ENCODE results near the gene DISC1. TPM values are rescaled to one million over a fixed set of nuclear protein-coding genes. Genes with fewer than 3 reads are reported as not detected.
A peak's percentile ranks its signal among the peaks of the same experiment; 100 is the strongest.

DISC1 gene
- total RNA-seq, 1 experiment from 2014 or later = 6.3 TPM

DNA sequence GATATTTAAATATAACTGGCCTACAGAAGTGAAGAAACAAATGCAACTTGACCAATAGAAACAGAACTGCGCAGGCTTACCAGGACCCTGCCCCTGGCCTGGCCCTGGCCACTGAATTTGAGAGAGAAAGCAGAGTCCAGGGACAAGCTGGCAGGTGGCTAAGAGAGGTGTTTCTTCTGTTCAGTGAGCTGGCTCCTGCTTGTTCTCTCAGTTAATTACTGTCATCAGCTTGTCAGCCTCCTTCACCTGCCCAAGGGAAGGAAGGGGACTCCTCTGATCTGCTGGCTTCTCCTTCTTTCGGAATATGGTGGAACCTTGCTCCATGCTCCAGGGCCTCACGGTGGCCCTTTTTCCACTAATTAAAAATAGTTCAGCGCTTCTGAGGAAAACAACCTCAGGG, 388.4 kb downstream of the DISC1 start:
- Histone ChIP-seq H3K36me3 (replicated peaks; ENCODE audit: control insufficient read depth, insufficient read depth, low read length) (no peaks in the 10 kb centered on the region), H3K4me3 (ENCODE audit: insufficient read depth, low read depth, low read length) (no peak overlapping the region), H3K27me3 (ENCODE audit: control insufficient read depth, insufficient read depth, low read length) (no peaks in the 10 kb centered on the region)
- no peak for DNase-seq

DNA sequence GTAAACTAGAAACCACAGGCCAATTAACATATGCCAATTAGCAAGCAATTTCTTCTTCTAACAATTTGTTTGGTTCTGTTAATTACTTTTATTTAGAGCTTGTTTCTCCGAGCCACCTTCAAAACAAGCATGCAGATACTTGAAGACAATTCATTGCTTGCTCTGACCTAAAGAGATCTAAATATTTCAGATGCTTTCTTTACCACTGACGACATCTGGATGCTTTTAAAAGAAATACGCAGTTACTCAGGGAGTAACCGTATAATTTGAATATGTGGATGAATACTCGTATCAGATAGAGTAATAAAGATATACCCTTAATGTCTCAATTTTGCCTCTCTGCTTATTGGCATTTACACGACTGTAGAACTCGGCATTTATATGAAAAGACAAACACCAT, 390.0 kb downstream of the DISC1 start:
- Histone ChIP-seq H3K4me3 (ENCODE audit: insufficient read depth, low read depth, low read length) (no peak overlapping the region), H3K27me3 (ENCODE audit: control insufficient read depth, insufficient read depth, low read length) (no peaks in the 10 kb centered on the region), H3K36me3 (replicated peaks; ENCODE audit: control insufficient read depth, insufficient read depth, low read length) (no peaks in the 10 kb centered on the region)
- DNase-seq = no peak

DNA sequence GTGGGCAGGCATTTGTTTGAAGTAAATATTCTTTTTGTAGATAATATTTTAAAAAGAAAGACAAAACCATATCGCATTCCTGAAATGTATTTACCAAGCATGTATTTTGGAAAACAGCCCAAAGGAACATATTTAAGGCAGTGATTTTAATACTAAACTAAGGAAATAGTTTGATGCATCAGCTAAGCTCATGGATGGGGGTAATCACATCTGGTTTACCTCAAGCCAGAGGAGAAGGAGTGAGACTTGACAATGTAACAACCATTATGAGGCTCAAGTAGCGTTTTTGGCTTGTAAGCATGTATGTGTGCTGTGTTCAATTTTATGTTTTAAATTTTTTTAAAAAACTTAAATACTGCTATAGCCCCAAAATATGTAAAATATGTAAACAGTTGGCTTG, 390.5 kb downstream of the DISC1 start:
- DNase-seq = no peak
- H3K4me3 ChIP-seq (ENCODE audit: insufficient read depth, low read depth, low read length) = no peak overlapping the region
- no peaks in the 10 kb centered on the region for H3K36me3 ChIP-seq (replicated peaks; ENCODE audit: control insufficient read depth, insufficient read depth, low read length)
- H3K27me3 ChIP-seq (ENCODE audit: control insufficient read depth, insufficient read depth, low read length) = no peaks in the 10 kb centered on the region

DNA sequence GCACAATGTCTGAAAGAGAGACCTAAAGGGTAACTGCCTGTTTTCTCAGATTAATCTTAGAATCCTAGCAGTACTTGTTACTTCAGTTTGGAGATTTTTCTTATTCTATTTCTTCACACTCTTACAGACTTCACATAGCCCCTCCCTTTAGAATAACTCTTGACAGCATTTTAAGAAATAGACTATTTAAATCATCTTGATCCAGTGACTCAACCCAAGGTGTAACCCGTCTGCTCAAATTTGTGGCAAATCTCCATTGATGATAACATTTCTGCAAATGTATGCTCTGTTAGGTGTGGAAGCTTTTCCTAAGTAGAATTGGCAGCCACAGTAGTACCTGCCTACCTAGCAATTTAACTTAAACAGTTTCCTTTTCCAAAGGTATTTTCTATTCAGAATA, 391.2 kb downstream of the DISC1 start:
- H3K36me3 ChIP-seq (replicated peaks; ENCODE audit: control insufficient read depth, insufficient read depth, low read length) = no peaks in the 10 kb centered on the region
- H3K4me3 ChIP-seq (ENCODE audit: insufficient read depth, low read depth, low read length) = no peak overlapping the region
- DNase-seq = no peak
- H3K27me3 ChIP-seq (ENCODE audit: control insufficient read depth, insufficient read depth, low read length) = no peaks in the 10 kb centered on the region

DNA sequence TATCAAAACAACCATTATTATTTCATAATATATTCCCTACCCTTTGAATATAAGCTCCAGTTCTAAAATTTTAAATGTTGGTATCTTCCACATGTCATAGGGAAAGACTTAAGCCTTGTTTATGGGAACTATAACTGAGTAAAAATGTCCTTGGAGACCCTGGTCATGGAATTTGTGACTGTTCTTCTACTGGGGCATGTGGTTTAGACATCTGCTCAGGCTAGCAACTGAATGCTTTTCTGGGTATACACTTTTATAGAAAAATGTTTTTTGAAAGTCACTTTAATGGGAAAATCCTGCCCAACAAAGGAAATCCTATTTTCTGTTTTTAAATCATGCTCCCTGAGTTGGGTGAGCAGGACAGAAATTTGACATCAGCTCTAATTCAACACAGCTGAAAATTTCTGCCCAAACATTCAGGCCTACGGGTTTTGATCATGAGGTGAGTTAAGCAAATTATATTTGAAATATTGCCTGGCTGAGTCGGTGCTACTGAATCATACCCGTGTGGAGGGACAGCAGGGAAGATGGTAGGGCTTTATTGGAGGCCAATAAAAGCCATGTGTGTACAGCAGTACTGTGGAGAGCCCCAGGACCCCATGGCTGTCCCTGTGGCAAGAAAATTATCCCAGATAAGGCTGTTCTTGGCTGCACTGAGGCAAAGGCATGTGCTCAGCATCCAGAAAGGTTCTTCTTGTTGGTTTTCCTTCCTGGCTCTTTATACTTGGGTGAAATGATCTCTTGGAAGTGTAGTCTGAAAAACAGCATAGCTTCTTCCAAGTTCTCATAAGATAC, 391.8 kb downstream of the DISC1 start:
- no peaks in the 10 kb centered on the region for H3K36me3 ChIP-seq (replicated peaks; ENCODE audit: control insufficient read depth, insufficient read depth, low read length)
- no peaks in the 10 kb centered on the region for H3K27me3 ChIP-seq (ENCODE audit: control insufficient read depth, insufficient read depth, low read length)
- no peak overlapping the region for H3K4me3 ChIP-seq (ENCODE audit: insufficient read depth, low read depth, low read length)
- DNase-seq = no peak

DNA sequence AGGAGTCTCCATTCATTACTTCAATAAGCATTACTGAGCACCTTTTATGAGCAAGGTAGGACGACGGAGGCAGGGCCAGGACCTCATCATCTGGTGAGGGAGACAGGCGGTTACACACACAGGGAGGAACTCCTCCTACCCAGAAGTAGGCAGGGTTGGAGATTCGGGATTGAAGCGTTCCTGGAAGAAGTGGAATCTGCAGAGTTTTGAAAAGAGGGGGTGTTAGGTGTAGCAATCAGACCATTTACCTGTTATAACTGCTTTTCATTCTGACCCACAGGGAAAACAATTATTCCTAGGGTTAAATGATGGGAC, 392.4 kb downstream of the DISC1 start:
- H3K27me3 ChIP-seq (ENCODE audit: control insufficient read depth, insufficient read depth, low read length) = no peaks in the 10 kb centered on the region
- no peaks in the 10 kb centered on the region for H3K36me3 ChIP-seq (replicated peaks; ENCODE audit: control insufficient read depth, insufficient read depth, low read length)
- no peak overlapping the region for H3K4me3 ChIP-seq (ENCODE audit: insufficient read depth, low read depth, low read length)
- DNase-seq = no peak

DNA sequence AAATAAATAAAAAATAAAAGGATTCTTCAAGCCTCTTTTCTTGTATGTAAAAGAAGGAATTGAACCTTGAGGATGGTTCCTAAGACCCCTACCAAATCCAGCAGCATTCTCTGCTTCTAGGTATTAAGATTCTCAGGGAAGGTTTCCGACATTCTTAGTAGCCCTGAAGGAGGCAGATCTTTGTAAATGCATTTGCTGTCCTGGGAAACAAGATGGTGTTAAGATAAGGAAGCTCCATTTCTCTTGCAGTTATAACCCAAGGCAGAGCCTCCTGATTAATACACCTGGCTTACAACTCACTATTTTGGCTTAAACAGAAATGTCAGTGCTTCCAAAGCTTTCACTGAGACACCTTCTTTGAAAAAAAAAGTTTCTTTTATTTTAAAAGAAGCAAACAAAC, 393.8 kb downstream of the DISC1 start:
- no peaks in the 10 kb centered on the region for H3K27me3 ChIP-seq (ENCODE audit: control insufficient read depth, insufficient read depth, low read length)
- DNase-seq = no peak
- H3K4me3 ChIP-seq (ENCODE audit: insufficient read depth, low read depth, low read length) = no peak overlapping the region
- no peaks in the 10 kb centered on the region for H3K36me3 ChIP-seq (replicated peaks; ENCODE audit: control insufficient read depth, insufficient read depth, low read length)

DNA sequence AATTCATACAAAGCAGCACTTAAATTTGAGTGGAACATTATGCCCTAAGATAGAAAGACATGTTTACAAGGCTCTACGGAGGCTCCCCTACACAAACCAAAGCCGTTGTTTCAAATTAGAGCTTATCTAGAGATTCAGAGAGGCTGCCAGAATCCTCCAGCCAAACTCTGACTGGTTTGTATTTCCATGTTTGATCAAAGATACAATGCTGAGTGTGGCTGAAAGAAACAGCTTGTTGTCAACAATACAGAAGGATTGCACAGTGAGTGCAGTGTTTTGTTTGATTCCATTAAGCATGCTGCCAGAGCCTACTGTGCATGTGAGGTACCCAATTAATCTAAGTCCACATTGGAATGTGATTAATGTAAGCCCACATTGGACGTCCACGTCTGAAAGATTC, 402.7 kb downstream of the DISC1 start:
- Histone ChIP-seq H3K4me3 (ENCODE audit: insufficient read depth, low read depth, low read length) (no peak overlapping the region), H3K36me3 (replicated peaks; ENCODE audit: control insufficient read depth, insufficient read depth, low read length) (no peaks in the 10 kb centered on the region), H3K27me3 (ENCODE audit: control insufficient read depth, insufficient read depth, low read length) (no peaks in the 10 kb centered on the region)
- DNase-seq = no peak

DNA sequence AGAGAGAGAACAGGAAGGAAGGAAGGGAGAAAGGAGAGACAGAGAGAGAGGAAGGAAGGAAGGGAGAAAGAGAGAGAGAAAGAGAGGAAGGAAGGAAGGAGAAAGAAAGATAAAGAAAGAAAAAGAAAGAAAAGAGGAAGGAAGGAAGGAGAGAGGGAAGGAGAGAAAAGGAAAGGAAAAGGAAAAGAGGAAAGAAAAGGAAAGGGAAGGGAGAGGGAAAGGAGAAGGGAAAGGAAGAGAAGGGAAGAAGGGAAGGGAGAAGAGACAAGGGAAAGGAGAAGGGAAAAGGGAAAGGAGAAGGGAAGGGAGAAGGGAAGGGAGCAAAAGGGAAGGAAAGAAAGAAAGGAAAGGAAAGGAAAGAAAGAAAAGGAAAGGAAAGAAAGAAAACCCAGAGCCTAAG, 404.6 kb downstream of the DISC1 start:
- no peaks in the 10 kb centered on the region for H3K27me3 ChIP-seq (ENCODE audit: control insufficient read depth, insufficient read depth, low read length)
- H3K36me3 ChIP-seq (replicated peaks; ENCODE audit: control insufficient read depth, insufficient read depth, low read length) = no peaks in the 10 kb centered on the region
- H3K4me3 ChIP-seq (ENCODE audit: insufficient read depth, low read depth, low read length) = no peak overlapping the region
- no peak for DNase-seq

DNA sequence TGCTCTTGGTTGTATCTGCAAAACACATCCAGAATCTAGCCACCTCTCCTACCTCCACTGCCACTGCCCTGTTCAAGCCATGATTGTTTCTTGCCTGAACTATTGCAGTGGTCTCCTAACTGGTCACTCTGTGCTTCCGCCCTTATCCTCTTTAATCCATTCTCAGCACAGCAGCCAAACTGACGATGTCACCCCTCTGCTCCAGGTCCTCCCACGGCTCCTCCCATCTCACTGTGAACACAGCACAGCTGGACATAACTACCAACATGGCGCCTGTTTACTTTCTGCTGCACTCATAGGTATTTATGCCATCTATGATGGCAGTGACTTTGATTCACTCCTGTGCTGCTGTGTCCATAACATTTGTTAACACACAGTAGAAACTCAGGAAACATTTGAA, 406.7 kb downstream of the DISC1 start:
- DNase-seq = peak; percentile 43
- no peaks in the 10 kb centered on the region for H3K36me3 ChIP-seq (replicated peaks; ENCODE audit: control insufficient read depth, insufficient read depth, low read length)
- H3K27me3 ChIP-seq (ENCODE audit: control insufficient read depth, insufficient read depth, low read length) = no peaks in the 10 kb centered on the region
- no peak overlapping the region for H3K4me3 ChIP-seq (ENCODE audit: insufficient read depth, low read depth, low read length)

DNA sequence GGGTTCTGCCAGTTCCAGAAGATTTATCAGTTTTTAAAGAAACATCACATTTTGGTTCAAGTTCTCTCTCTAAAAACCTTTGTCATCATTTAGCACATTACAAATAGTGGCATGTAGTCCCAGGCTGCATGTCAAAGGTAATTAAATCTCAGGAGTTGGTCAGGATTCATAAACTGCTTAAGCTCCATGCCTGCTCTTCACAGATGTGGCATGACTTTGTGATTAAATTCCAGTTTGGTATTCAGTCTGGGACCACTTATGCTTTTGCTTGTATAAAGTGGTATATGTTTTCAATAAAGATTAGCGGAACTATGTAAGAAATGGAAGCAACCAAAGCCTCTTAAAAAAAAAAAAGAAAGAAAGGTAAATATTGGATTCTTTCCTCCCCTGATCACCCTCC, 408.0 kb downstream of the DISC1 start:
- DNase-seq = no peak
- no peaks in the 10 kb centered on the region for H3K27me3 ChIP-seq (ENCODE audit: control insufficient read depth, insufficient read depth, low read length)
- no peak overlapping the region for H3K4me3 ChIP-seq (ENCODE audit: insufficient read depth, low read depth, low read length)
- no peaks in the 10 kb centered on the region for H3K36me3 ChIP-seq (replicated peaks; ENCODE audit: control insufficient read depth, insufficient read depth, low read length)

DNA sequence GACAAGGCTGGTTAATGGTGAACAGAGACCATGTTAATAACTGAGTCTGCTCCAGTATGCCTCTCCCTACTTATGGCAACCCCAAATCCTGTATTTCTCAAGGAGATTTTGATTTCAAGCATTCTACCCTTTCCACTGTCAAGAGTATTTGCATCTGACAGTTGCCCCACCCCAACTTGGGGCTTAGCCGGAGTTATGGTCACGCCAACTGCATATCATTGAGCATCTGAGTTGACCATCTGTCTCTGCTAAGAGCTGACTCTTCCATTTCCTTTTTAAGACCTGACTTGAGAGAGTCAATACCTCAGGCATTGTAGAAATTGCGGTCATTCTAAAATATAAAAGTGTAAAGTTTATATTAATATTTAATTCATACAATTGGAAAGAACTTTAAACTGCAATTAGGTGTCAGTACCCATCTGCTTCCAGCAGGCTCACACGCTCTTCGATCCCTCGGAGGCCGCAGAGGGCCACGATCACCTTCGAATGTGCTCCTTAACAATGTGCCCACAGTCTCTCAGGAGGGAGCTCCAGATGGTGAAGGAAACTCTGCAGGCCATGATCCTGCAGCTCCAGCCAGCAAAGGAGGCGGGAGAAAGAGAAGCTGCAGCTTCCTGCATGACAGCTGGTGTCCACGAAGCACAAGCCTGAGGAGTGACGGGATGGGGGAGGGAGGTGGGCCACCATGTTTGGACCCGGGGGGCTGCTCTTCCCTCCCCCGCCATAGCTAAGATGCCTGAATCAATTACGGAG, 409.8 kb downstream of the DISC1 start:
- no peaks in the 10 kb centered on the region for H3K27me3 ChIP-seq (ENCODE audit: control insufficient read depth, insufficient read depth, low read length)
- peak; percentile 17 for DNase-seq
- H3K4me3 ChIP-seq (ENCODE audit: insufficient read depth, low read depth, low read length) = no peak overlapping the region
- no peaks in the 10 kb centered on the region for H3K36me3 ChIP-seq (replicated peaks; ENCODE audit: control insufficient read depth, insufficient read depth, low read length)

DNA sequence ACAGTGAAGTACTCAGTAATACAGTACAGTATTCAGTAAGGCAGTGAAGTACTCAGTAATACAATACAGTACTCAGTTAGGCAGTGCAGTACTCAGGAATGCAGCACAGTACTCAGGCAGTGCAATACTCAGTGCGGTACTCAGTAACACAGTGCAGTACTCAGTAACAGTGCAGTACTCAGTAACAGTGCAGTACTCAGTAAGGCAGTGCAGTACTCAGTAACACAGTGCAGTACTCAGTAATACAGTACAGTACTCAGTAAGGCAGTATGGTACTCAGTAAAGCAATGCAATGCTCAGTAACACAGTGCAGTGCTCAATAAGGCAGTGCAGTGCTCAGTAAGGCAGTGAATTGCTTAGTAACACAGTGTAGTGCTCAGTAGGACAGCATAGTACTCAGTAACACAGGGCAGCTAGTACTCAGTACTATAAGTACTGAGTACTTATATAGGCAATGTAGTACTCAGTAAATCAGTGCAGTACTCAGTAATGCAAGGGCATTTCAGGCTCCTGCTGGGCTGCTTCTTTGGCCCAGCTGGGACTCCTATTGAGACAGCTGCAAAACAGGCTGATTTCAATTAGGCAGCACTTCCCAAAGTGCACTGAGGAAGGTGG, 411.3 kb downstream of the DISC1 start:
- Histone ChIP-seq H3K4me3 (ENCODE audit: insufficient read depth, low read depth, low read length) (no peak overlapping the region), H3K36me3 (replicated peaks; ENCODE audit: control insufficient read depth, insufficient read depth, low read length) (no peaks in the 10 kb centered on the region)
- DNase-seq = no peak

DNA sequence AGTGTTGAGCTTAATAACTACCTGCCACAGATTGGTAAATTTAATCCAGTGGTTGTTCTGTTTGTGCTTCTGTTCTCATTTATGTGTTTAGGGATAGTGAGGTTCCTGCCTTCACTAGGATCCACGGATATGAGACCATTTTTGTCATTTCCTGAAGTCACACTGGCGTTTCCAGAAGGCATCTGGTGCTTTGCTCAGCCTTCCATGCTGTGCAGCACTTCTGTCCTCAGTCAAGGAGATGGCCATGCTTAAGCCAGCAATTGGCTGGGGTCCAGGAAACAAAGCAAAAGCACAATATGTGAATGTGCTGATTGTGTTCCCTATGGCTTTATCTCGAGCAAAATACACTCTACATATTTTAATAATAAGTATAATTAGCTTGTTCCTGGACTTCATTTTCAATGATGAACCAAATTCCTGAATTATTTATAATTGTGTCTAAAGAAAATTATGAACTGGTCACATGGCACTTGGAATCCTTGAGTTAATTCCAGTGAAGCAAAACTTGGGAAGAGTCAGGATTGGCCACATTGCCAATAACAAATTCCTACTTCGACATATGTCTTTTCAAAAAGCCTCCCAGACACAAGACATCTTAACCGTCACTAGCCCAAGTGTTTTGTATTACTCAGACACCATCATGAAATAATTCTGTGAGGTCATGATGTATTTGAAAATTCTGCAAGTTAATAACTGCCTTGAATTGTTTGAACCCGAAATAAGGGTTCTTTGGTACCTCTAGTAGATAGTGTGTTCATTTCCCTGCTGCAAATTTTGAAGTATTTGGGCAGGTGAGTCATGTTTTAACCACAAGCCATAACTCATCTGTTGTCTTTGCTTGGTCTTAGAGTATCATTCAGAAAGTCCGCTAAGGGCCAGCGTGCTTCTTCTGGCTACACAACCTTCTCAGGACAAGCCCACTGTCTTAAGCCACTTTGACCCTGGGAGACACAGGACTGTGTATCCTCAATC, 412.4 kb downstream of the DISC1 start:
- H3K27me3 ChIP-seq (ENCODE audit: control insufficient read depth, insufficient read depth, low read length) = no peaks in the 10 kb centered on the region
- DNase-seq = no peak
- no peaks in the 10 kb centered on the region for H3K36me3 ChIP-seq (replicated peaks; ENCODE audit: control insufficient read depth, insufficient read depth, low read length)
- no peak overlapping the region for H3K4me3 ChIP-seq (ENCODE audit: insufficient read depth, low read depth, low read length)

More for the DNA sequence above, 411.3 kb downstream of the DISC1 start:
- H3K27me3 ChIP-seq (ENCODE audit: control insufficient read depth, insufficient read depth, low read length) = no peaks in the 10 kb centered on the region

Measured in H7 (cell line).